Measurements from ENCODE around the gene ZNF320.
"Not testable (repeated sequence)": the region's sequence is repeated elsewhere in the genome, so short reads cannot be mapped to it uniquely, and the experiment has no call there.

ZNF320 gene

GRCh38 chr19:52897138-52897935 is at the start of gene ZNF320:
TSS of gene ZNF320 (minus strand) at chr19:52897635. CDS start at chr19:52890255, 7,380 bp downstream.
- DNase-seq (ENCODE audit: low read depth in 3 of 3), result peak; percentile 74 to 91 (median 88)

DNA sequence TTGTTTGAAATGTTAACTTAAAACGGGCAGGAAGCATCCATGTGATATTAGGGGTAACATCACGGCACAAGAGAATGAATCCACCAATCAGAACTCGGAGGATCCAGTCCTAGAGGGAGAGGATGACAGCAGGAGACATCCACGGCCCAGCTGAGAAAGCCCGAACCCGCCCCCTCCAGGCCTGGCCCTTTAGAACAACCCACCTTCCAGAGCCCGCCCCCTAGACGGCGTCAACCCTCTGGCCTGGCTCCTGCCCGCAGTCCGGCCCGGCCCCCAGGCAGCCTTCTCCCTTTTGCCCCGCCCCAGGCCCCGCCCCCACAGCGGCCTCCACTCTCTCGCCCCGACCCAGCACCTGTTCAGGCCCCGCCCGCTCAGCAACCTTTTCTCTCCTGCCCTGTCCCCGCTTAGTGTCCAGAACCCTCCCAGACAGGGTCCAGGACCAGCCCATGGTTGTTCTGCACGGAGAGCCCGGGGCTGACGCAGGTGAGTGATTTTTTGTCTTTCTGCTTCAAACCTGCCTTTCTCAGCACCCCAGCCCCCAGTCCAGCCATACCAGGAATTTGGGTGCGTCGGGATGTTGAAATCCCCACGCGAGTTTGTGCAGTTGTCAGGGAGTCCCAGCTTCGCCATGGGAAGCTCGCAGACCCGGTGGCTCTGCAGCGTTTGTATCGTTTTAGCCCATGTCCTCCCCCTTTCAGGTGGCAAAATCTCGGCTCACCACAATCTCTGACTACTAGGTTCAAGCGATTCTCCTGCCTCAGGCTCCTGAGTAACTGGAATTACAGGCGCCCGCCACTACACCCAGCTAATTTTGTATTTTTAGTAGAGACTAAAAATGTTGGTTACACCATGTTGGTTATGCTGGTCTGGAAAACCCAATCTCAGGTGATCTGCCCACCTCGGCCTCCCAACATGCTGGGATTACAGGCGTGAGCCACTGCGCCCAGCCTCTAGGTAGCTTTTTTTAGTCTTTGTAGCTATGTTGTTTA is 49.2 kb upstream of the ZNF320 start:
- DNase-seq (ENCODE audit: low read depth in 3 of 3), result no peak

DNA sequence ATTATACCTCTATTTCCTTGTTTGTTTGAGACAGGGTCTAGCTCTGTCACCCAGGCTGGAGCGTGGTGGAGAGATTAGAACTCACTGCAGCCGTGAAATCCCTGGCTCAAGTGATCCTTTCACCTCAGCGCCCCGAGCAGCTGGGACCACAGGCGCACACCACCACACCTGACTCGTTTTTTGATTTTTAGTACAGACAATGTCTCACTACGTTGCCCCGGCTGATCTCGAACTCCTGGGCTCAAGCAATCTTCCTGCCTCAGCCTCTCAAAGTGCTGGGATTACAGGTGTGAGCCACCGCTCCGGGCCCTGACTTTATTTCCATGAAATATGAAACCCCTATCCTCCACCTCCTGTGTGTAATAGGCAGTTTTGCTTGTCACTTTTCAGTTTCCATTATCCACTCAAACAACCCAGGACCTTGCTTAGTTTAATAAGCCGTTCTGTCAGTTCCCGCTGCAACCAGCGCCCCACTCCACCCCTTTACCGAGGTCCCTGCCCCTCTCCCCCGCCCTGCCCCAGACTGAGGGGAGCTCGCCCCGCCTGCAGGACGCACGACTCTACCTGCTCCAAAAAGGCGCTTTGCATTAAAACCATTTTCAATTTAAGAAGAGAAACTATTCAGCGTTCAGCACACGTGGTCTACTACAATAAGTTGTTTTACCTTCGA is 48.4 kb upstream of the ZNF320 start:
- DNase-seq (ENCODE audit: low read depth in 3 of 3), result no peak

- not testable (repeated sequence) for DNase-seq (ENCODE audit: low read depth in 3 of 3)
Observed at GRCh38 chr19:52944703-52945493, 47.5 kb upstream of the ZNF320 start.

DNA sequence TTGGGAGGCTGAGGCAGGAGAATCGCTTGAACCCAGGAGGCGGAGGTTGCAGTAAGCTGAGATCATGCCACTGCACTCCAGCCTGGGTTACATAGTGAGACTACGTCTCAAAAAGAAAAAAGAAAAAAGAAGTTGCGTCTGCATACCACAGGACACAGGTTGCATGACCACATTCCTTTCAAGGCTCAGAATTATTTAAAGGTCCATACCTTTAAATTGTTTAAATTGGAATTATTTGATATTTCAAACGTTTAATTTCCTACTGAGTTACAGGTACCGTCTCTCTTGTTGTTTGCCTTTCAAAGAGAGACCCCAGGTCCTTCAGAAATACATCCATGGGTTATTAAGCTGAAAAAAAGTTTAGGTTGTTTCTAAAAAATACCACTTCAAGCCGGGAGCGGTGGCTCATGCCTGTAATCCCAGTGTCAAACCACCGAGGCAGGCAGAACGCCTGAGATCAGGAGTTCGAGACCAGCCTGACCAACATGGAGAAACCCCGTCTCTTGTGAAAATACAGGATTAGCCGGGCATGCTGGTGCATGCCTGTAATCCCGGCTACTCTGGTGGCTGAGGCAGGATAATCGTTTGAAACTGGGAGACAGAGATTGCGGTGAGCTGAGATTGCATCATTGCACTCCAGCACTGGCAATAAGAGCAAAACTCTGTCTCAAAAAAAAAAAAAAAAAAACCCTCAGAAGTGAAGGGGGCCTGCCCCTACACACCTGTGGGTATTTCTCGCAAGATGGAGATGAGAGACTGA is 46.6 kb upstream of the ZNF320 start:
- DNase-seq (ENCODE audit: low read depth in 3 of 3), result no peak

- no peak for DNase-seq (ENCODE audit: low read depth in 3 of 3)
Observed at GRCh38 chr19:52943134-52943883, 45.9 kb upstream of the ZNF320 start.

GRCh38 chr19:52942386-52943133 is 45.1 kb upstream of the ZNF320 start:
- peak; percentile 77 to 90 (median 86) for DNase-seq (ENCODE audit: low read depth in 3 of 3)

GRCh38 chr19:52941941-52942385 is 44.5 kb upstream of the ZNF320 start:
- DNase-seq (ENCODE audit: low read depth in 3 of 3), result no peak

DNA sequence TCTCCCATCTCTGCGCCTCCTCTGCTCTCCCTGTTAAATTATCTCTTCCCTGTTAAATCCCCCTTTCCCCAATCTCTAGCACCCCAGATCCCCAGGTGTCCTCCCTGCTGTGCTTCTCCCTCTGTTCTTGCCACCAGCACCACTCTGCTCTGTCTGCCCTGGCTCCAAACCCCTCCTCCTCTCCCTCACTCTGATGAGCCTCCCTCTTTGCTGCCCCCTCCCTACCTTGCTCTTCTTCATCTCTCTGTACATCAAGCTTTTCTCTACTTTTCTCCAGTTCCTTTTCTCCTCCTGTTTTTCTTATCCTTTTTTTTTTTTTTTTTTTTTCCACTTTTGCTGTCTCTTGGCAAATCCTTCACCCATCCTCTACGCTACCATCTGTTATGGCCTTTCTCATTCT is 44.1 kb upstream of the ZNF320 start:
- not testable (repeated sequence) for DNase-seq (ENCODE audit: low read depth in 3 of 3)

DNA sequence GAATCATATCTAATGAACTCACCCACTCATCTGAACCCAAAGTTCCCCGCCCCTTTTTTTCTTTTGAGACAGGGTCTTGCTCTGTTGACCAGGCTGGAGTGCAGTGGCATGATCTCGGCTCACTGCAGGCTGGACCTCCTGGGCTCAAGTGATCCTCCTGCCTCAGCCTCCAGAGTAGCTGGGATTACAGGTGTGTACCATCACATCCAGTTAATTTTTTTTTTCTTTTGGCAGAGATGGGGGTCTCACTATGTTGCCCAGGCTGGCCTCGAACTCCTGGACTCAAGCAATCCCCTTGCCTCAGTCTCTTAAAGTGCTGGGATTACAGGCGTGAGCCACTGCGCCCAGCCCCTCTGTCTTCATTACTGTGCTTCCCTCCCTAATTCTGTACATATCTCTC is 43.5 kb upstream of the ZNF320 start:
- DNase-seq (ENCODE audit: low read depth in 3 of 3), result not testable (repeated sequence)

DNA sequence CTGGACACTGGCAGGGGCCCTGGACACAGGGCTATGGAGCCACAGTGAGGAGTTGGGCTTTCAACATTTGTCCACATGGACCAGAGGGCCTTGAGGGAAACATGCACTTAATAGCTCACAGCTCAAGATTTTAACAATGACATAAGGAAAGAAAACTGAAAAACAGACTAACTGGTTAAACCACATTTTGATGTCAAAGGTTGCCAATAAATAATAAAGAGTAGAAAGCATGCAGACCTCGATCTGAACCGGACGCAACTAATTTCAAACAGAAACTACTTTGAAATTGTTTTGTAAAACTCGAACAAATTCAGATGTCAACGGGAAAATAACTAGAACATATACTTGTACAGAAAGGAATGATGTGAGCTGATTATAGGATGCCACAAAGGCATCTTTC is 41.3 kb upstream of the ZNF320 start:
- DNase-seq (ENCODE audit: low read depth in 3 of 3), result no peak

DNA sequence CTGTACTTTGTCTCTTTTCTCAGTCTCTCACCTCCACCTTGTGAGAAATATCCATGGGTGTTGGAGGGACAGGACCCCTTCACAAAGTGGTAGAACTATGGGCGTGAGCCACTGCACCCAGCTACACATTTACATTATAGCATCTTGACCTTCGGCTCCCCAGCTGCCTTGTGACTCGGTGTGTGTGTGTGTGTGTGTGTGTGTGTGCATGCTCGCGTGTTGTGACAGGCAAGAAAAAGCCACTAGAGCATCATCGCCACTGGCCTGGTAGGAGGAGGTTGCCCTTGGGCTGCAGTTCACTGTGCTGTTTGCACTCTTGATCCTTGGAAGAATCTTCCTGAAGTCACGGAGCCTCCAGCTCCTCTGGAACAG is 39.5 kb upstream of the ZNF320 start:
- DNase-seq (ENCODE audit: low read depth in 3 of 3), result no peak

- no peak for DNase-seq (ENCODE audit: low read depth in 3 of 3)
Observed at GRCh38 chr19:52936151-52936953, 38.9 kb upstream of the ZNF320 start.

DNA sequence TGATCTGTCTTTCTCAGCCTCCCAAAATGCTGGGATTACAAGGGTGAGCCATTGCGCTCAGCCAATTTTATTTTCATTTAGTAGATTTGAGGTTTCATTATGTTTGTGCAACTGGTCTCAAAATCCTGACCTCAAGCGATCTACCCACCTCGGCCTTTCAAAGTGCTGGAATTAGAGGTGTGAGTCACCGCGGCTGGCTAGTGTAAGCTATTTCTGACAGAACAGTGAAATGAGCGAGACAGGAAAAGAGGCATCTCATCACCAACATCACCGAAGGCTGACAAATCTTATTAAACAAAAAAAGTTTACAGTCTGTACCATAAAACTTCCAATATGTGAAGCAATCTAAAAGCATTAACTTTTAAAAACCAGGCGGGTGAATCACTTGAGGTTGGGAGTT is 38.0 kb upstream of the ZNF320 start:
- DNase-seq (ENCODE audit: low read depth in 3 of 3), result no peak

DNA sequence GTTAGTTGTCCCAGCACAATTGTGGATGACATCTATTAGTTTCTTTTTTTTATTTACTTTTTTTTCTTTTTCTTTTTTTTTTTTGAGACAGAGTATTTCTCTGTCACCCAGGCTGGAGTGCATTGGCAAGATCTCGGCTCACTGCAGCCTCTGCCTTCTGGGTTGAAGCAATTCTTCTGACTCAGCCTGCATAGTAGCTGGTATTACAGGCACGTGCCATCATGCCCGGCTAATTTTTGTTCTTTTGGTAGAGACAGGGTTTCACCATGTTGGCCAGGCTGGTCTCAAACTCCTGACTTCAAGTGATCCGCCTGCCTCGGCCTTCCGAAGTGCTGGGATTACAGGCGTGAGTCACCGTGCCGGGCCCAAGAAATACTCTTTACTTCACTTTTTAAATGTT is 27.2 kb upstream of the ZNF320 start:
- DNase-seq (ENCODE audit: low read depth in 3 of 3), result not testable (repeated sequence)

- DNase-seq (ENCODE audit: low read depth in 3 of 3), result no peak
Observed at GRCh38 chr19:52923778-52924593, 26.6 kb upstream of the ZNF320 start.
